IMR-90 (cell line): Measurements from ENCODE around the gene TMIGD1. TPM values are rescaled to one million over a fixed set of nuclear protein-coding genes. Genes with fewer than 3 reads are reported as not detected.

Experiments
- ATAC-seq: fragments of 200-7000 bp; cut with Tn5 transposase; 2 replicates; pipeline ENCODE4 v1.9.1; 2020; ENCODE audit warnings: low read depth, mild to moderate bottlenecking, moderate library complexity
- BruUV-seq: library from RNA; stranded (reverse); fragments of 400-500 nt; replicated peaks from 2 replicates; lab custom pipeline; 2021; lab: Mats Ljungman, UMichigan
- CTCF ChIA-PET: fragments of 300-600 bp; formaldehyde crosslinking; extraction: SDS; loops from one replicate; lab custom pipeline; 2021; ENCODE audit warnings: antibody characterized with exemption; lab: Yijun Ruan, JAX
- POLR2A ChIA-PET: fragments of 300-600 bp; sonication (Branson Sonifier 250); formaldehyde crosslinking; loops from one replicate; lab custom pipeline; 2022; ENCODE audit warnings: antibody characterized with exemption; ENCODE audit not compliant: unreplicated experiment; lab: Charles Lee
- DNase-seq: peaks from one replicate; pipeline ENCODE4 v3.0.0; 2013
- H2AFZ ChIP-seq: replicated peaks from 2 replicates; pipeline ENCODE3; 2013; ENCODE audit warnings: low read length, mild to moderate bottlenecking; ENCODE audit not compliant: poor library complexity
- H2AK5ac ChIP-seq: 2 replicates; pipeline ENCODE4 v1.6.1; 2013; ENCODE audit warnings: low read depth, low read length, inconsistent platforms
- H2AK9ac ChIP-seq: replicated peaks from 2 replicates; pipeline ENCODE3; 2013; ENCODE audit warnings: mild to moderate bottlenecking, low read depth, low read length, moderate library complexity; ENCODE audit not compliant: poor library complexity
- H2BK120ac ChIP-seq: 2 replicates; pipeline ENCODE4 v1.6.1; 2013; ENCODE audit warnings: low read depth, low read length, inconsistent platforms
- H2BK15ac ChIP-seq: 3 replicates; pipeline ENCODE4 v1.6.1; 2013; ENCODE audit warnings: low read depth, low read length, inconsistent platforms
- H2BK20ac ChIP-seq: 2 replicates; pipeline ENCODE4 v1.6.1; 2013; ENCODE audit warnings: low read depth, mild to moderate bottlenecking, inconsistent platforms, low read length, moderate library complexity
- H2BK5ac ChIP-seq: 2 replicates; pipeline ENCODE4 v1.6.1; 2013; ENCODE audit warnings: mild to moderate bottlenecking, low read depth, low read length, inconsistent platforms; ENCODE audit not compliant: poor library complexity, severe bottlenecking
- H3K14ac ChIP-seq: replicated peaks from 2 replicates; pipeline ENCODE4 v1.6.1; 2013; ENCODE audit warnings: low read depth, low read length, inconsistent platforms
- H3K18ac ChIP-seq: 2 replicates; pipeline ENCODE4 v1.6.1; 2013; ENCODE audit warnings: low read depth, low read length, control low read depth
- H3K23ac ChIP-seq: 2 replicates; pipeline ENCODE4 v1.6.1; 2013; ENCODE audit warnings: low read depth, low read length, inconsistent platforms
- H3K27ac ChIP-seq: 2 replicates; pipeline ENCODE4 v1.5.1; 2013; ENCODE audit warnings: mild to moderate bottlenecking, control low read depth, low read length; ENCODE audit not compliant: insufficient read depth
- H3K27me3 ChIP-seq: 2 replicates; pipeline ENCODE4 v1.6.1; 2013; ENCODE audit warnings: low read length; ENCODE audit not compliant: control insufficient read depth, insufficient read depth
- H3K36me3 ChIP-seq: 2 replicates; pipeline ENCODE4 v1.6.1; 2013; ENCODE audit warnings: low read length, mixed read lengths; ENCODE audit not compliant: control insufficient read depth, insufficient read depth
- H3K4ac ChIP-seq: 2 replicates; pipeline ENCODE4 v1.6.1; 2013; ENCODE audit warnings: low read depth, low read length, inconsistent platforms
- H3K4me1 ChIP-seq: 2 replicates; pipeline ENCODE4 v1.6.1; 2013; ENCODE audit warnings: low read length, mixed read lengths; ENCODE audit not compliant: control insufficient read depth, insufficient read depth
- H3K4me2 ChIP-seq: 2 replicates; pipeline ENCODE4 v1.6.1; 2013; ENCODE audit warnings: low read depth, mild to moderate bottlenecking, control low read depth, low read length, moderate library complexity
- H3K4me3 ChIP-seq: 2 replicates; pipeline ENCODE4 v1.5.1; 2013; ENCODE audit warnings: low read depth, mild to moderate bottlenecking, control low read depth, low read length, moderate library complexity; ENCODE audit not compliant: insufficient read depth
- H3K56ac ChIP-seq: 2 replicates; pipeline ENCODE4 v1.6.1; 2013; ENCODE audit warnings: low read length, inconsistent platforms; ENCODE audit not compliant: insufficient read depth; ENCODE audit errors: extremely low read depth
- H3K79me1 ChIP-seq, 2 experiments: 2 replicates each; pipeline ENCODE4 v1.6.1; 2013; ENCODE audit warnings: low read length in 2 of 2, inconsistent platforms in 1 of 2, low read depth in 1 of 2
- H3K9ac ChIP-seq: 2 replicates; pipeline ENCODE4 v1.6.1; 2013; ENCODE audit warnings: low read depth, low read length, control low read depth
- H3K9me1 ChIP-seq: 2 replicates; pipeline ENCODE4 v1.6.1; 2013; ENCODE audit warnings: low read length, inconsistent platforms; ENCODE audit not compliant: insufficient read depth
- H3K9me3 ChIP-seq: 2 replicates; pipeline ENCODE4 v1.6.1; 2013; ENCODE audit warnings: low read length; ENCODE audit not compliant: control insufficient read depth, insufficient read depth
- H4K20me1 ChIP-seq: 2 replicates; pipeline ENCODE4 v1.6.1; 2013; ENCODE audit warnings: low read length, inconsistent platforms; ENCODE audit not compliant: insufficient read depth
- H4K5ac ChIP-seq: 2 replicates; pipeline ENCODE4 v1.6.1; 2013; ENCODE audit warnings: mild to moderate bottlenecking, low read depth, low read length, control low read depth
- H4K8ac ChIP-seq, 2 experiments: 2 replicates each; pipeline ENCODE4 v1.6.1; 2013; ENCODE audit warnings: low read depth in 2 of 2, low read length in 2 of 2, control low read depth in 1 of 2, inconsistent platforms in 1 of 2
- H4K91ac ChIP-seq: 2 replicates; pipeline ENCODE4 v1.6.1; 2013; ENCODE audit warnings: low read depth, low read length, inconsistent platforms; ENCODE audit not compliant: insufficient read depth
- BHLHE40 ChIP-seq: fragments of 150-350 bp; IDR thresholded peaks from 2 replicates; pipeline ENCODE4 v1.6.1; 2016; ENCODE audit warnings: mild to moderate bottlenecking, low read depth, low read length
- CEBPB ChIP-seq: IDR thresholded peaks from 2 replicates; pipeline ENCODE4 v1.6.1; 2012; ENCODE audit warnings: low read depth, low read length, improper control_type of control experiment
- CHD1 ChIP-seq: IDR thresholded peaks from 2 replicates; pipeline ENCODE4 v1.6.1; 2012; ENCODE audit warnings: low read depth, low read length, improper control_type of control experiment
- CTCF ChIP-seq: conservative IDR thresholded peaks from 2 replicates; pipeline ENCODE4 v1.5.1; 2012; ENCODE audit warnings: mild to moderate bottlenecking, low read depth, low read length, improper control_type of control experiment
- ELK1 ChIP-seq: fragments of 150-350 bp; IDR thresholded peaks from 2 replicates; pipeline ENCODE4 v1.6.1; 2016; ENCODE audit warnings: low read depth, mild to moderate bottlenecking, low read length, moderate library complexity, borderline replicate concordance
- FOS ChIP-seq: fragments of 150-350 bp; IDR thresholded peaks from 2 replicates; pipeline ENCODE4 v1.6.1; 2016; ENCODE audit warnings: low read depth, low read length
- MAFK ChIP-seq: IDR thresholded peaks from 2 replicates; pipeline ENCODE4 v1.6.1; 2012; ENCODE audit warnings: low read depth, low read length, improper control_type of control experiment
- MAZ ChIP-seq: IDR thresholded peaks from 2 replicates; pipeline ENCODE4 v1.6.1; 2012; ENCODE audit warnings: low read depth, mild to moderate bottlenecking, low read length, improper control_type of control experiment, moderate library complexity, borderline replicate concordance
- MXI1 ChIP-seq: IDR thresholded peaks from 2 replicates; pipeline ENCODE4 v1.6.1; 2012; ENCODE audit warnings: low read depth, mild to moderate bottlenecking, low read length, moderate library complexity, borderline replicate concordance
- NFE2L2 ChIP-seq: fragments of 150-350 bp; IDR thresholded peaks from 2 replicates; pipeline ENCODE4 v1.6.1; 2016; ENCODE audit warnings: low read depth, mild to moderate bottlenecking, low read length
- POLR2A ChIP-seq: IDR thresholded peaks from 2 replicates; pipeline ENCODE4 v1.6.1; 2012; ENCODE audit warnings: mild to moderate bottlenecking, low read depth, low read length
- RAD21 ChIP-seq: IDR thresholded peaks from 2 replicates; pipeline ENCODE4 v1.6.1; 2012; ENCODE audit warnings: low read length, improper control_type of control experiment
- RCOR1 ChIP-seq: IDR thresholded peaks from 2 replicates; pipeline ENCODE4 v1.6.1; 2012; ENCODE audit warnings: mild to moderate bottlenecking, low read length, improper control_type of control experiment; ENCODE audit not compliant: insufficient replicate concordance
- RFX5 ChIP-seq: IDR thresholded peaks from 2 replicates; pipeline ENCODE4 v1.8.0; 2012; ENCODE audit warnings: low read depth, mild to moderate bottlenecking, low read length, moderate library complexity
- SMC3 ChIP-seq: fragments of 150-350 bp; IDR thresholded peaks from 2 replicates; pipeline ENCODE4 v1.6.1; 2016; ENCODE audit warnings: low read depth, mild to moderate bottlenecking, antibody characterized with exemption, low read length, moderate library complexity
- USF2 ChIP-seq: fragments of 150-350 bp; IDR thresholded peaks from 2 replicates; pipeline ENCODE4 v1.6.1; 2017; ENCODE audit warnings: mild to moderate bottlenecking, antibody characterized with exemption, low read length, low read depth
- WGBS, 2 experiments: methylation state at CpG; one replicate each; pipeline versions ENCODE4 v1.1.5 to v1.1.7; 2013; ENCODE audit warnings: missing lambda C conversion rate in 2 of 2; ENCODE audit not compliant: insufficient read length in 1 of 2; ENCODE audit errors: extremely low coverage in 2 of 2; 5-methylcytosine and 5-hydroxymethylcytosine counted together
- dilution Hi-C: fragments of 300-500 bp; cut with HindIII; formaldehyde crosslinking; loops from one replicate; pipeline ENCODE4 v1.14.3; 2018; ENCODE audit warnings: low sequenced_read_pairs; ENCODE audit not compliant: unreplicated experiment
- in situ Hi-C: fragments of 300-500 bp; cut with MboI; formaldehyde crosslinking; loops from 3 replicates; pipeline ENCODE4 v1.14.3; 2019; ENCODE audit warnings: low sequenced_read_pairs, inconsistent platforms, mixed read lengths
- intact Hi-C: fragments of 100-400 bp; cut with micrococcal nuclease; formaldehyde crosslinking; loops from 2 replicates; pipeline ENCODE4 v1.10.0; 2022
- polyA plus RNA-seq, 3 experiments: library from polyadenylated mRNA; depleted of rRNA; stranded (reverse); fragments of >200 nt; gene quantifications; 2 replicates each; pipeline ENCODE4 v1.2.3, GENCODE V29; 2012; ENCODE audit warnings: low replicate concordance in 1 of 3
- total RNA-seq: library from RNA; depleted of rRNA; stranded (reverse); fragments of >200 nt; gene quantifications from 2 replicates; pipeline ENCODE4 v1.2.3, GENCODE V29; 2012

Gene TMIGD1
- total and polyA plus RNA-seq, 2 of the 4 experiments (the other 2 are of a cell fraction) = not detected

GRCh38 chr17:30381340-30381659 lies 47.4 kb upstream of the TMIGD1 start:
- intact Hi-C loops = no loop called here
- H2BK120ac ChIP-seq = no peak overlapping the region
- H3K56ac ChIP-seq = no peak overlapping the region
- no peak overlapping the region for H3K14ac ChIP-seq
- H3K9me3 ChIP-seq = no peaks in the 10 kb centered on the region
- no peak overlapping the region for H2AK9ac ChIP-seq
- no peak overlapping the region for H3K27ac ChIP-seq
- H3K4me1 ChIP-seq = peaks cover 14% of the 10 kb centered on the region
- H2BK15ac ChIP-seq = no peak overlapping the region
- H3K4me3 ChIP-seq = 0 out of 2 replicates have a peak overlapping the region, but pooled peaks have one; percentile 8
- in situ Hi-C loops = no loop called here
- no peak overlapping the region for H4K5ac ChIP-seq
- H3K23ac ChIP-seq = peak overlapping the region; percentile 37; the same call in 1 of the 2 replicates
- no peak overlapping the region for H2BK20ac ChIP-seq
- no peak for DNase-seq
- H4K20me1 ChIP-seq = peaks cover 20% of the 10 kb centered on the region; the same call in 1 of the 2 replicates
- no TSS peak for BruUV-seq
- no peak overlapping the region for H3K18ac ChIP-seq
- WGBS, 2 experiments = no CpG with 5 or more reads among the region's 2 CpGs
- dilution Hi-C loops = no loop called here
- no peak overlapping the region for H4K8ac ChIP-seq
- ChIA-PET CTCF (no interaction called here), POLR2A (interaction anchor here (0.6 kb wide), 2 partner anchors 167 to 345 kb away, joined by 3 read pairs; no protein-coding TSS in a partner anchor)
- H3K4ac ChIP-seq = no peak overlapping the region
- H3K9ac ChIP-seq = no peak overlapping the region
- H3K9me1 ChIP-seq = peaks cover 10% of the 10 kb centered on the region
- H3K4me2 ChIP-seq = peak overlapping the region; percentile 99
- ATAC-seq = no peak
- H3K36me3 ChIP-seq = peaks cover 5% of the 10 kb centered on the region
- no peak overlapping the region for H2BK5ac ChIP-seq
- H4K91ac ChIP-seq = no peak overlapping the region
- H3K79me1 ChIP-seq = peaks cover 14 to 44% of the 10 kb centered on the region in 2 experiments
- H2AK5ac ChIP-seq = no peak overlapping the region
- H3K27me3 ChIP-seq = no peaks in the 10 kb centered on the region
- H2AFZ ChIP-seq = no peak overlapping the region
- no peak for TF ChIP-seq CEBPB
- no peak for TF ChIP-seq SMC3
- TF ChIP-seq BHLHE40 = no peak
- TF ChIP-seq ELK1 = no peak
- no peak for TF ChIP-seq CTCF
- no peak for TF ChIP-seq USF2
- no peak for TF ChIP-seq MAFK
- no peak for TF ChIP-seq RAD21
- no peak for TF ChIP-seq MAZ
- no peak for TF ChIP-seq RFX5
- no peak for TF ChIP-seq CHD1
- TF ChIP-seq RCOR1 = no peak
- no peak for TF ChIP-seq POLR2A
- no peak for TF ChIP-seq FOS
- TF ChIP-seq NFE2L2 = no peak
- TF ChIP-seq MXI1 = no peak
